SK-N-SH (cell line): Measurements from ENCODE around the gene NREP. TPM values are rescaled to one million over a fixed set of nuclear protein-coding genes. Genes with fewer than 3 reads are reported as not detected.

Experiments used
- CTCF ChIA-PET: fragments of 300-600, 350-600 bp; formaldehyde crosslinking; extraction: SDS; loops from one replicate; lab custom pipeline; 2021; lab: Yijun Ruan, JAX
- POLR2A ChIA-PET: fragments of 350-600 bp; sonication (Branson Sonifier 250); formaldehyde crosslinking; extraction: SDS; loops from one replicate; lab custom pipeline; 2020; ENCODE audit warnings: antibody characterized with exemption, inconsistent platforms; lab: Yijun Ruan, JAX
- DNase-seq: peaks from one replicate; pipeline ENCODE4 v3.0.0; 2012
- H2AFZ ChIP-seq: fragments of 200-600 bp; sonication (generic); 2 replicates; pipeline ENCODE4 v1.8.1; 2016; ENCODE audit warnings: antibody characterized with exemption, mild to moderate bottlenecking, low read depth
- H3F3A ChIP-seq: fragments of 200-600 bp; sonication (generic); replicated peaks from 2 replicates; pipeline ENCODE3; 2016; ENCODE audit warnings: antibody characterized with exemption, mild to moderate bottlenecking; ENCODE audit not compliant: insufficient read depth
- H3K27ac ChIP-seq, 2 experiments: fragments of 200-500 bp in 1 of 2; fragments of 200-600 bp in 1 of 2; sonication (Bioruptor generic) in 1 of 2; sonication (generic), shearing (Covaris generic) in 1 of 2; 2 replicates each; pipeline versions ENCODE4 v1.5.1 to v1.6.1; 2014 to 2016; ENCODE audit warnings: low read depth in 2 of 2, inconsistent platforms in 1 of 2, low read length in 1 of 2, mild to moderate bottlenecking in 1 of 2, mixed read lengths in 1 of 2
- H3K27me3 ChIP-seq: fragments of 200-600 bp; sonication (generic), shearing (Covaris generic); 2 replicates; pipeline ENCODE4 v1.6.1; 2016; ENCODE audit warnings: mixed run types; ENCODE audit not compliant: insufficient read depth
- H3K36me3 ChIP-seq, 2 experiments: fragments of 200-500 bp in 1 of 2; fragments of 200-600 bp in 1 of 2; sonication (Bioruptor generic) in 1 of 2; sonication (generic) in 1 of 2; replicated peaks in 1 of 2; 2 replicates each; pipeline versions ENCODE3 to v1.5.1; 2014 to 2016; ENCODE audit warnings: low read length in 1 of 2, mild to moderate bottlenecking in 1 of 2; ENCODE audit not compliant: insufficient read depth in 2 of 2, control insufficient read depth in 1 of 2
- H3K4me1 ChIP-seq, 2 experiments: fragments of 200-500 bp in 1 of 2; fragments of 200-600 bp in 1 of 2; sonication (Bioruptor generic) in 1 of 2; sonication (generic), shearing (Covaris generic) in 1 of 2; 2 replicates each; pipeline versions ENCODE4 v1.5.1 to v1.6.1; 2014 to 2016; ENCODE audit warnings: low read depth in 1 of 2, low read length in 1 of 2, mixed run types in 1 of 2; ENCODE audit not compliant: insufficient read depth in 2 of 2, control insufficient read depth in 1 of 2
- H3K4me2 ChIP-seq: fragments of 200-600 bp; sonication (generic), shearing (Covaris generic); 2 replicates; pipeline ENCODE4 v1.6.1; 2017; ENCODE audit warnings: mixed run types
- H3K4me3 ChIP-seq, 2 experiments: fragments of 200-500 bp in 1 of 2; fragments of 200-600 bp in 1 of 2; sonication (Bioruptor generic) in 1 of 2; sonication (generic), shearing (Covaris generic) in 1 of 2; 2 replicates each; pipeline versions ENCODE4 v1.5.1 to v1.8.1; 2014 to 2016; ENCODE audit warnings: low read depth in 2 of 2, inconsistent platforms in 1 of 2, low read length in 1 of 2, mild to moderate bottlenecking in 1 of 2, mixed read lengths in 1 of 2, moderate library complexity in 1 of 2
- H3K79me2 ChIP-seq: fragments of 200-600 bp; sonication (generic); 2 replicates; pipeline ENCODE4 v1.8.1; 2017; ENCODE audit warnings: mild to moderate bottlenecking; ENCODE audit not compliant: insufficient read depth
- H3K9ac ChIP-seq: fragments of 200-600 bp; sonication (generic); 2 replicates; pipeline ENCODE4 v1.6.1; 2017; ENCODE audit warnings: mixed run types
- H3K9me2 ChIP-seq: fragments of 200-600 bp; sonication (generic); 2 replicates; pipeline ENCODE4 v1.6.1; 2017; ENCODE audit warnings: mixed run types
- H3K9me3 ChIP-seq: fragments of 200-600 bp; sonication (generic); 2 replicates; pipeline ENCODE4 v1.6.1; 2017; ENCODE audit warnings: mixed run types, mild to moderate bottlenecking, moderate library complexity
- H4K20me1 ChIP-seq: fragments of 200-600 bp; sonication (generic); 2 replicates; pipeline ENCODE4 v1.6.1; 2017; ENCODE audit warnings: mild to moderate bottlenecking, mixed run types; ENCODE audit not compliant: insufficient read depth
- EP300 ChIP-seq, 2 experiments: IDR thresholded peaks; 2 replicates each; pipeline versions ENCODE4 v1.4.0 to v1.6.1; 2012; ENCODE audit warnings: borderline replicate concordance in 1 of 2, low read depth in 1 of 2, low read length in 1 of 2
- JUND ChIP-seq: IDR thresholded peaks from 2 replicates; pipeline ENCODE4 v1.4.0; 2012
- NFIC ChIP-seq: IDR thresholded peaks from 2 replicates; pipeline ENCODE4 v1.4.0; 2012; ENCODE audit warnings: borderline replicate concordance
- NRF1 ChIP-seq: IDR thresholded peaks from 2 replicates; pipeline ENCODE4 v1.6.1; 2012; ENCODE audit warnings: low read depth, mild to moderate bottlenecking, low read length
- RCOR1 ChIP-seq: fragments of 150-350 bp; IDR thresholded peaks from 2 replicates; pipeline ENCODE4 v1.6.1; 2017; ENCODE audit warnings: antibody characterized with exemption, low read length
- SIN3A ChIP-seq: IDR thresholded peaks from 2 replicates; pipeline ENCODE4 v1.6.1; 2012; ENCODE audit warnings: low read depth, mild to moderate bottlenecking, low read length, moderate library complexity, borderline replicate concordance
- WGBS: methylation state at CpG from one replicate; pipeline ENCODE4 v1.1.6; 2017; ENCODE audit warnings: low lambda C conversion rate; 5-methylcytosine and 5-hydroxymethylcytosine counted together
- polyA plus RNA-seq, 3 experiments: library from polyadenylated mRNA; depleted of rRNA; stranded (reverse); fragments of >200 nt; gene quantifications; 2 replicates each; pipeline ENCODE4 v1.2.3, GENCODE V29; 2012
- TF ChIP-seq, protein P1 (sequence below): fragments of 200-600 bp; sonication (generic); IDR thresholded peaks from 2 replicates; pipeline ENCODE4 v1.6.1; 2017; ENCODE audit warnings: antibody characterized with exemption, mild to moderate bottlenecking, moderate library complexity
- TF ChIP-seq, protein P2 (sequence below): fragments of 150-350 bp; IDR thresholded peaks from 2 replicates; pipeline ENCODE4 v1.6.1; 2017; ENCODE audit warnings: antibody characterized with exemption, low read length, low read depth, borderline replicate concordance
- TF ChIP-seq, protein P3 (sequence below): IDR thresholded peaks from 2 replicates; pipeline ENCODE4 v1.4.0; 2012; ENCODE audit warnings: low read depth, borderline replicate concordance
- TF ChIP-seq, protein P4 (sequence below): IDR thresholded peaks from 2 replicates; pipeline ENCODE4 v1.4.0; 2012; ENCODE audit warnings: low read depth
- TF ChIP-seq, protein P5 (sequence below): IDR thresholded peaks from 2 replicates; pipeline ENCODE4; 2012

Gene NREP
- polyA plus RNA-seq, 1 of the 3 experiments (the other 2 are of a cell fraction) = 94.4 TPM

DNA sequence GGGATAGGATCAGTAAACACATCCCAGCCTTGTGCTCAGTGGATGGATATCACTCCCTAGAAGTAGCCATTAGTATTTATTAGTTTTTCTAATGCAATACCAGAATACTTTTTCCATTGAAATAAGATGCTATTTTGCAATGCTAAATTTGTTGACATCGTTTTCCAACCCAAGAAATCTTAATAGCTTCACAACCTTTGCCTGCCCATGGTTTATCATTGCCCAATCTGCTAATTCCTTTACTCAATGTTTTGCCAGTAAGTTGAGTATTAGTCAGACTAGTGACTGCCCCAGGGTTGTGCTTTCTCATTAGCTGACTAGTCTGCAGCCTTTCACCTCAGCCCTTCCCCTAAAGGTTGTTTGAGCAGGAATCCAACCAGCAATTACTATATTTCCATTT lies 62.9 kb downstream of the NREP start:
- Histone ChIP-seq H3K4me1 (peaks cover 0 to 2% of the 10 kb centered on the region in 2 experiments; a peak in 2 of 4 replicates), H3K27ac (no peak overlapping the region), H3K9ac (no peak overlapping the region), H3K4me2 (no peak overlapping the region), H3K4me3 (no peak overlapping the region), H2AFZ (no peak overlapping the region), H3K9me3 (no peaks in the 10 kb centered on the region), H3F3A (no peaks in the 10 kb centered on the region), H3K27me3 (no peaks in the 10 kb centered on the region), H3K9me2 (no peaks in the 10 kb centered on the region), H3K36me3 (no peaks in the 10 kb centered on the region), H3K79me2 (no peaks in the 10 kb centered on the region), H4K20me1 (no peaks in the 10 kb centered on the region)
- ChIA-PET CTCF (no interaction called here), POLR2A (no interaction called here)
- 63% methylated on average over 1 of the region's 1 CpG for WGBS
- DNase-seq = no peak
- TF ChIP-seq, protein P1, sequence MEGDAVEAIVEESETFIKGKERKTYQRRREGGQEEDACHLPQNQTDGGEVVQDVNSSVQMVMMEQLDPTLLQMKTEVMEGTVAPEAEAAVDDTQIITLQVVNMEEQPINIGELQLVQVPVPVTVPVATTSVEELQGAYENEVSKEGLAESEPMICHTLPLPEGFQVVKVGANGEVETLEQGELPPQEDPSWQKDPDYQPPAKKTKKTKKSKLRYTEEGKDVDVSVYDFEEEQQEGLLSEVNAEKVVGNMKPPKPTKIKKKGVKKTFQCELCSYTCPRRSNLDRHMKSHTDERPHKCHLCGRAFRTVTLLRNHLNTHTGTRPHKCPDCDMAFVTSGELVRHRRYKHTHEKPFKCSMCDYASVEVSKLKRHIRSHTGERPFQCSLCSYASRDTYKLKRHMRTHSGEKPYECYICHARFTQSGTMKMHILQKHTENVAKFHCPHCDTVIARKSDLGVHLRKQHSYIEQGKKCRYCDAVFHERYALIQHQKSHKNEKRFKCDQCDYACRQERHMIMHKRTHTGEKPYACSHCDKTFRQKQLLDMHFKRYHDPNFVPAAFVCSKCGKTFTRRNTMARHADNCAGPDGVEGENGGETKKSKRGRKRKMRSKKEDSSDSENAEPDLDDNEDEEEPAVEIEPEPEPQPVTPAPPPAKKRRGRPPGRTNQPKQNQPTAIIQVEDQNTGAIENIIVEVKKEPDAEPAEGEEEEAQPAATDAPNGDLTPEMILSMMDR = no peak
- TF ChIP-seq JUND (no peak), RCOR1 (no peak), EP300 (IDR thresholded peaks at IDR 0.05; ENCODE audit: borderline replicate concordance in 1 of 2, low read depth in 1 of 2, low read length in 1 of 2) (no peak), NFIC (no peak)
- TF ChIP-seq, protein P2, sequence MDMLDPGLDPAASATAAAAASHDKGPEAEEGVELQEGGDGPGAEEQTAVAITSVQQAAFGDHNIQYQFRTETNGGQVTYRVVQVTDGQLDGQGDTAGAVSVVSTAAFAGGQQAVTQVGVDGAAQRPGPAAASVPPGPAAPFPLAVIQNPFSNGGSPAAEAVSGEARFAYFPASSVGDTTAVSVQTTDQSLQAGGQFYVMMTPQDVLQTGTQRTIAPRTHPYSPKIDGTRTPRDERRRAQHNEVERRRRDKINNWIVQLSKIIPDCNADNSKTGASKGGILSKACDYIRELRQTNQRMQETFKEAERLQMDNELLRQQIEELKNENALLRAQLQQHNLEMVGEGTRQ = no peak
- TF ChIP-seq, protein P3, sequence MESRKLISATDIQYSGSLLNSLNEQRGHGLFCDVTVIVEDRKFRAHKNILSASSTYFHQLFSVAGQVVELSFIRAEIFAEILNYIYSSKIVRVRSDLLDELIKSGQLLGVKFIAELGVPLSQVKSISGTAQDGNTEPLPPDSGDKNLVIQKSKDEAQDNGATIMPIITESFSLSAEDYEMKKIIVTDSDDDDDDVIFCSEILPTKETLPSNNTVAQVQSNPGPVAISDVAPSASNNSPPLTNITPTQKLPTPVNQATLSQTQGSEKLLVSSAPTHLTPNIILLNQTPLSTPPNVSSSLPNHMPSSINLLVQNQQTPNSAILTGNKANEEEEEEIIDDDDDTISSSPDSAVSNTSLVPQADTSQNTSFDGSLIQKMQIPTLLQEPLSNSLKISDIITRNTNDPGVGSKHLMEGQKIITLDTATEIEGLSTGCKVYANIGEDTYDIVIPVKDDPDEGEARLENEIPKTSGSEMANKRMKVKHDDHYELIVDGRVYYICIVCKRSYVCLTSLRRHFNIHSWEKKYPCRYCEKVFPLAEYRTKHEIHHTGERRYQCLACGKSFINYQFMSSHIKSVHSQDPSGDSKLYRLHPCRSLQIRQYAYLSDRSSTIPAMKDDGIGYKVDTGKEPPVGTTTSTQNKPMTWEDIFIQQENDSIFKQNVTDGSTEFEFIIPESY = no peak

DNA sequence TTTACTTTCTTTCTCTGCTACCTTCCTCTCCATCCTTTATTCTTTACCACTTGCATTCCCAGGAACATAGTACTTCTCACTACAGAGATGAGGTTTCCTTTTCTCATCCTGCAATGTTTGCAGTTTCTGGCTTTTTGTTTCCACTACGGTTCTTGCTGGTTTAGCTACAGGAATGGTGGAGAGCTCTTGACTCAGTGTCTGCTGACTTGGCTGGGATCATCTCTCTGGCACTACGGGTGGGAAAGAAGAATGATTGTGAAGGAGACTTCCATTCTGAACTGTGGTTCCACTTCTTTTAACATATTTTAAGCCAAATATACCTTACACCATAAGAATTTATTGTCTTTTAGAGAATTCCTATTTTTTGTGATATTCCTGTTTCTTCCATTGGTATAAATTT lies 65.1 kb downstream of the NREP start:
- H3F3A ChIP-seq = no peaks in the 10 kb centered on the region
- H3K9me3 ChIP-seq = no peaks in the 10 kb centered on the region
- no peaks in the 10 kb centered on the region for H3K36me3 ChIP-seq
- no peaks in the 10 kb centered on the region for H3K9me2 ChIP-seq
- TF ChIP-seq, protein P2 = no peak
- TF ChIP-seq NFIC (no peak), SIN3A (no peak), NRF1 (no peak)
- TF ChIP-seq, protein P4, sequence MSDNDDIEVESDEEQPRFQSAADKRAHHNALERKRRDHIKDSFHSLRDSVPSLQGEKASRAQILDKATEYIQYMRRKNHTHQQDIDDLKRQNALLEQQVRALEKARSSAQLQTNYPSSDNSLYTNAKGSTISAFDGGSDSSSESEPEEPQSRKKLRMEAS = no peak
- TF ChIP-seq, protein P5, sequence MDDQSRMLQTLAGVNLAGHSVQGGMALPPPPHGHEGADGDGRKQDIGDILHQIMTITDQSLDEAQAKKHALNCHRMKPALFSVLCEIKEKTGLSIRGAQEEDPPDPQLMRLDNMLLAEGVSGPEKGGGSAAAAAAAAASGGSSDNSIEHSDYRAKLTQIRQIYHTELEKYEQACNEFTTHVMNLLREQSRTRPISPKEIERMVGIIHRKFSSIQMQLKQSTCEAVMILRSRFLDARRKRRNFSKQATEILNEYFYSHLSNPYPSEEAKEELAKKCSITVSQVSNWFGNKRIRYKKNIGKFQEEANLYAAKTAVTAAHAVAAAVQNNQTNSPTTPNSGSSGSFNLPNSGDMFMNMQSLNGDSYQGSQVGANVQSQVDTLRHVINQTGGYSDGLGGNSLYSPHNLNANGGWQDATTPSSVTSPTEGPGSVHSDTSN = no peak
- H3K4me1 ChIP-seq = no peaks in the 10 kb centered on the region
- H3K27me3 ChIP-seq = no peaks in the 10 kb centered on the region
- no peaks in the 10 kb centered on the region for H4K20me1 ChIP-seq
- no peak overlapping the region for H3K4me3 ChIP-seq
- DNase-seq = no peak
- 89% methylated on average over 2 of the region's 2 CpGs for WGBS
- ChIA-PET POLR2A (no interaction called here), CTCF (no interaction called here)
- no peak overlapping the region for H3K4me2 ChIP-seq
- H3K79me2 ChIP-seq = no peaks in the 10 kb centered on the region
- H3K27ac ChIP-seq = no peak overlapping the region
- H3K9ac ChIP-seq = no peak overlapping the region
- H2AFZ ChIP-seq = no peak overlapping the region
